Testis (tissue), 2 donors: ENCODE measurements around the gene RASL11B.

Experiments used
- CTCF ChIP-seq, 3 experiments: fragments of 450-650 bp in 2 of 3; fragments of 200-600 bp in 1 of 3; sonication (generic) in 1 of 3; IDR thresholded peaks; one replicate each; pipeline ENCODE4 v1.5.1; 2016 to 2019; ENCODE audit warnings: antibody characterized with exemption in 3 of 3, mild to moderate bottlenecking in 2 of 3, moderate library complexity in 1 of 3
- POLR2A ChIP-seq: fragments of 450-650 bp; IDR thresholded peaks from one replicate; pipeline ENCODE4 v1.6.1; 2017; ENCODE audit warnings: antibody characterized with exemption, mild to moderate bottlenecking, moderate library complexity

GRCh38 chr4:52833941-52834525 is 28.1 kb upstream of the RASL11B start:
- TF ChIP-seq CTCF (IDR thresholded peaks at IDR 0.05) (no peak), POLR2A (no peak)
